ENCODE results near the gene GPR107.

Gene GPR107

DNA sequence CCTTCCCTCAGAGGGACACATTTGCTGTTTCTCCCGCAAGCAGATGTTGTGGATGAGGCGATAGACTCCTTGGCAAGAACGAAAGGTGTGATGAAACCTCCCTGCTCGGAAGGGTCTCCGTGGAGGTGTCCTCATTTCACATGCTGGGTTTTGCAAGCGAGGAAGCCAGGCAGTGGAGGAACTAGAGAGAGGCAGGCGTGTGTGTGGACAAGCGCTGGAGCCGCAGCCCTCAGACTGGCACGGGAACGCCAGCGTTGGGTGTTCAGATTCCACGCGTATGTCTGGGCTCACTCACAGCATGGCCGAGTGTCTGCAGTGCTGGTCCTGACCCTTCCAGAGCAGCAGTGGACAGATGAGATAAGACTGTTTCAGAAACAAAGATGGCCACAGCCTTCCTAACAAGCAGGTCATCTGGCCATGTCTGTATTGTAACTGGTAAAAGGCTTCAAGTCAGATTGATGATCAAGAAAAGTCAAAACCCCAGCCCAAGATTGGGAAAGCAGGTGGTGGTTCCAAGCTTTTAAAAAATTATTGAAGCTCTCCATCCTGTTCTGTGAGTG lies 83.5 kb downstream of the GPR107 start:
- no peak for DNase-seq (ENCODE audit: low read depth)

DNA sequence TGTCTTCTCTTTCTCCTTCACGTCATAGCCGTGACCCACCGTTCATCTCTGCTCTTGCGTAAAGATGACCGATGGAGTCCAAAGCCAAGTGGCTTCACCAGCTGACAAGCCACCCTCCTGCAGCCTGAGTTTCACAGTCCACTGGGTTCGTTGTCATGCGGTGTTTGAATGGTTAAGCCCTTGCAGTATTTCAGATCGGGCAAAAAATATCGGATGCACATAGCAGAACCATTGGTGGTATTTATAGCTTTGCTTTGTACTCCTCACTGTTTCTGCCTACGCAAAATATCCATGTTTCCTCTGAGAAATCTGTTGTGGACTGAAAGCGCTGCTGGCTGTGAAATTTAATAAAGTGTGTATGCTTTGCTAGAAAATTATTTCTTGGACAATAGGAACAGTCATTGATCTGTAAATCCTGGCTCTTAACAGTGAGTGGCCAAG lies 84.0 kb downstream of the GPR107 start:
- DNase-seq (ENCODE audit: low read depth) = no peak

DNA sequence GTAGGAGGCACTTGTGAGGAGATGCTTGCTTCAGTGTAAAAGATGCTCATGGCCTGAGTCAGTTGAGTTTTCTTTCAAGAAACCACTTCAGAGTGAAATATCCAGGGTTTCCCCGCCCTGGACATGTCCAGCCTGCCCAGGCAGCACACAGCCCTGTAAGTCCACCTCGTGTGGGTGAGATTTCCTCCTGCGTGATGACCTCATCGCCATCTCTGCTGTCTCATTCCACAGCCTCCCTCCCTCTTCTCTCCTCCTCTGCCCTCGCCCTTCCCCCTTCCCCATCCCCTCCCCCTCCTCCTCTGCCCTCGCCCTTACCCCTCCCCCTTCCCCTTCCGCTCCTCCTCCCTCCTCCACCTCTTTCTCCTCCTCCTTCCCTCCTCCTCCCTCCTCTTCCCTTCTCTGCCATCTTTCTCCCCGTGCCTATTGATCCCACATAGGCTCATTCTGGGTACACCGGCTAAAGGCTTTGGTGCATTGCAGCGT lies 84.5 kb downstream of the GPR107 start:
- DNase-seq (ENCODE audit: low read depth) = no peak

DNA sequence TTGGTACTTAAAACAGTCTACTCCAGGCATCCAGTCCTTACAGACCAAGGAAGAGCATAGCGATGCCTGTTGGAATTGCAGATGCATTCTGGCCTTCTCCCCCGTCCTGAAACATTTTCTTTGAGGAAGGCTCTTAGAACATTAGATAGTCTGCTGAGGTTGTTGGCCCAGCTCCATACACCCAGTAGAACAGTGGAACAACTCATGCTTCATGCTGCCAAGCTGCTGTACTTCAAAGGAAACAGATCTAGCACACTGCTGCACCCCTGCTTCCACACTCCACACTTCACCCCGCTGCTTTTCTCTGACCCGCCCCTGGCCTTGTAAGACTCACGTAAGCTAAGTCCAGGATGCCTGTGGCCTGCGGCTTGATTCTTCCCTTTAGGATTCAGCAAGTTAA lies 85.1 kb downstream of the GPR107 start:
- DNase-seq (ENCODE audit: low read depth) = no peak

DNA sequence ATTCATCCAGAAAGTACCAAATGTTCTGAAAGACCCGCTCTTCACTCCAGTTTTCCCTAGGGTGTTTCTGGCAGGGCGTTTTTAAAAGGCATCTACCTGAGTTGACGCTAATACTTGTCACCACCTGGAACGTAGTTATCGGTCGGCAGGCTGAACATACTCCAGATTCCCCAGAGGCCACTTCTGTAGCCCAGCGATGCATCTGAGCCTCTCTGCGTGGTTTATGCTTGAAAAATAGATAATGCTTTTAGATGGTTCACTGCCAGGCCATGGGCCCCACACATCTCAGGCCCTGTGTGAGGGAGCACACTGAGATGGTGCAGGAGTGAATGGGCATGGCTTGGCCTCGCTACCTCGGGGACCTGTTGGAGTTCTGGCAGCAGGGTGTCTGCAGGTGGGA lies 85.5 kb downstream of the GPR107 start:
- no peak for DNase-seq (ENCODE audit: low read depth)

DNA sequence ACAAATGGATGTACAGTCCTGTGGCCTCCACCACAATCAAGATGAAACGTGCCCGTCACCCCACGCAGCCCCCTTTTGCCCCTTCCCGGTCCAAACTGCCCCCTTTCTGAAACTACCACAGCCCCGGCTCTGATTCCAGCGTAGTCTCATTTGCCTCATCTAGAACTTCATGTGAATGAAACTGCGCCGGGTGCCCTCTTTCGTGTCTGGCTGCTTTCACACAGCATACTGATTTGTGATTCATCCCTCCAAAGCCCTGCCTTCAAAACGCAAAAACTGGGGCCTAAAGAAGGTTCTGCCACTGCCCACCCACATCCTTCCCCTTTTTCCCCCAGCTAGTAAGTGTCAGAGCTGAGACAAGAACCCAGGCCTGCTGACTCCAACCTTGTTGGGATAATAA lies 87.0 kb downstream of the GPR107 start:
- no peak for DNase-seq (ENCODE audit: low read depth)

DNA sequence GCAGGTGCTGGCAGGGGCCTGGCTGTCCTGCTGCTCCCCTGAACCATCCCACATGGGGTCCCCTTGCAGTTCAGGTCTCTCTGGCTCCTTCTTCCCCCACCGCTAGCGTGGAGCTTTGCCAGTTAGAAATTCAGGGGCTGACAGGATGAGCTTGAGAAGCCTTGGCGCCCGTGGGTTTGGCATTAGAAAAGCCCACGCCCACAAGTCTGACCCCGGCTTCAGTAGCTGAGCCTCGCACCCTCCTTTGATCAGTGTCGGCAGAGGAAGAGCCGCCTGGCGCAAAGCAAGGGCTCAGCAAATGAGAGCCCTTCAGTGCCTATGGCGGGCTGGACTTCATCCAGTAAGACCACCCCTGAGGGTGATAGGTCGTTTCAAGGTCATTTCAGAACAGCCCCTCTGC lies 88.3 kb downstream of the GPR107 start:
- DNase-seq (ENCODE audit: low read depth) = no peak

DNA sequence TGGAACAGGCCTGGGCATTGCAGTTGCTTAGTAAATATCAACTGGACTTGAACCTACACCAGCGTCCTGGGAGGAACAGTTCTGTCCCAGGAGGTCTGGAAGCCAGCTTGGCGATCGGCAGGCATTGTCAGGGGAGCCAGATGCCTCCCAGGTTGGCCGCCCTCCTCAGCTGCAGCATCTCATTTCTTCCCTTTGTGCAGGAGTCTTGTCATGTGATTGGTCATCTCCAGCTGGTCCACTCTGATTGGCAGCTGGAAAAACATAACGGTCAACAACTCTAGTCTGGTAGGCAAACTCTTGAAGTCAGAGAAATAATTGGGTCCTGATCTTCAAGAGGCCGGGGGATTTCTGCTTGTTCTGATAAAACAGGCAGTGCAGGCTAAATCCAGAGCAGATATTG lies 88.9 kb downstream of the GPR107 start:
- DNase-seq (ENCODE audit: low read depth) = no peak

DNA sequence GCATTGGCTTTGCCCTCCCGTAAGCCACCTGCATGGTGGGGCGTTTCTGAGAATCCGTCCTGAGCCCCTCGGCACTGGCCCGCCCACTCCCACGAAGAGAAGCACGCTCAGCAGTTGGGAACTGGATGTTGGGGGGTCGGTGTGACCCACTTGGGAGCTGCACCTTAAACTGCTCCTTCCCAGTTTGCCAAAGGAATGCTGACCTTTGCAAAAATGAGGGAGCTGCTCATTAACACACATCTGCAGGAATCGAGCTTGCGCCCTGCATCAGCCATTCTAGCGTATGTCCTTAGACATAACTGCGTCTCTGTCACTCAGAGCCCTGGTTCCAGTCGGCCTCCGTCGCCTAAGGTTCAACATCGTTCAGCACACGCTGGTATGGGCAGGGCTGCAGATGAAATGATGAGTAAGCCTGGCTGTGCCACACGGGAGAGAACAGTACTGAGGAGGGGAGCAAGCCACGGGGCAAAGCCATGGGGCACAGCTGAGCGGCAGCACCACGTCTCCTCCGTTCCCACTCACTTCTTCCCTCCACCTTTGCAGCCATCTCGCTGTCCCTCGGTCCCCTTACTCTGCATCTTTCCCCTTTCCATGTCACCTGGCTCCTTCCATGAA lies 89.7 kb downstream of the GPR107 start:
- DNase-seq (ENCODE audit: low read depth) = no peak

DNA sequence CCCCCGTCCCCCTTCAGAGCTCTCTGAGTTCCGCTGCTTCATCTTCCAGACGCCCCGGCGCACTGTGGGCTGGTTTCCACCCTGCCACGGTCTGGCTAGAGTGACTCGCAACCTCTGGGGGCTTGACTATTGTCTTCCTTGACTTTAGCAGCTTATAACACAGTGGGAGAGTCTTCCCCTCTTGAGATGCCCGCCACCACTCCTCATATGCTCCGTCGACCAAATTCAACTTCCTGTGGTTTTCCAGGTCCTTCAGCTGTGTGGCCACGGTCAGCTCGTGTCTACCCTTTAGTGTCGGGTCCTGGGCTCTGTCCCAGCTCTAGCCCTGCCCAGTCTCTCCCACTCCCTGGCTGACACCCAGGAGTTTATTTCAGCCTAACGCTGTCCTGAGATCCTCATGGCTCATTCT lies 90.3 kb downstream of the GPR107 start:
- no peak for DNase-seq (ENCODE audit: low read depth)

DNA sequence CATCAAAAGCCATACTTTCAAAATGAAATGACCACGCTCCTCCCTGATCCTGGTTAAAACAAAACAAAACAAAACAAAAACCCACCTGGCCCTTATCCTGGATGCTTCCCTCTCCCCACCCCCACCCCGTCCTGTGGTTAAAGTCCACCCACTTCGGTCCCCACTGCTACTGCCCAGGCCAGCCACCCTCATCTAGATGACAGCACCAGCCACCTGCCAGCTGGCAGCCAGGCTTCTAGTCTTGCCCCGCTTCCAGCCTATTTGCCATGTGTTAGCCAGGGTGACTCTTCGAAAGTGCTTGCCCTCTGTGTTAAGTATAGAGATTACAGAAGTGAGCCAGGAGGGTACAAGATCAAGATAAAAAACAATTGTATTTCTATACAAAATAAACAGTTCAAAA lies 91.0 kb downstream of the GPR107 start:
- DNase-seq (ENCODE audit: low read depth) = no peak

DNA sequence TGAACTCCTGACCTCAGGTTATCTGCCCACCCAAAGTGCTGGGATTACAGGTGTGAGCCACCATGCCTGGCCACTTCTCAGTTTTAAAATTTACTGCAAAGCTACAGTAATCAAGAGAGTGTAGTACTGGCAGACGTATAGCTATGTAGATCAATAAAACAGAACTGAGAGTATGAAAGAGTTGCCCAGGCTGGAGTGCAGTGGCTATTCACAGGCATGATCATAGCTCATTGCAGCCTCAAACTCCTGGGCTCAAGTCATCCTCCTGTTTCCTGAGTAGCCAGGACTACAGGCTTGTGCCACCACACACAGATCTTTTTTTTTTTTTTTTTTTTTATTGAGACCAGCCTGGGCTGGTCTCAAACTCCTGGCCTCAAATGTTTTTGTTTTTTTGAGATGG lies 92.0 kb downstream of the GPR107 start:
- DNase-seq (ENCODE audit: low read depth) = no peak

DNA sequence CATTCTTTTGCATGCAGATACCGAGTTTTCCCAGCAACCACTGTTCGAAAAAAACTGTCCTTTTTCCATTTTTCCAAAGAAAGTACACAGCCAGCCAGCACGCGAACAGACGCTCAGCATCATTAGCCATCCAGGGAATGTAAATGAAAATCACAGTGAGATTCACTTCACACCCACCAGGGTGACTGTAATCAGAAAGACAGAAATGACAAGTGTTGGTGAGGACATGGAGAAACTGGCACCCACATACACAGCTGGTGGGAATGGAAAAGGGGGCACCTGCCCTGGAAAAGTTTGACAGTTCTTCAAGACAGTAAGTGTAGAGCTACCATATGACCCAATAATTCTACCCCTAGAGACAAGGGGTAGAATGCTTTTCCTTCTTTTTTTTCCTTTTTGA lies 93.5 kb downstream of the GPR107 start:
- no peak for DNase-seq (ENCODE audit: low read depth)

DNA sequence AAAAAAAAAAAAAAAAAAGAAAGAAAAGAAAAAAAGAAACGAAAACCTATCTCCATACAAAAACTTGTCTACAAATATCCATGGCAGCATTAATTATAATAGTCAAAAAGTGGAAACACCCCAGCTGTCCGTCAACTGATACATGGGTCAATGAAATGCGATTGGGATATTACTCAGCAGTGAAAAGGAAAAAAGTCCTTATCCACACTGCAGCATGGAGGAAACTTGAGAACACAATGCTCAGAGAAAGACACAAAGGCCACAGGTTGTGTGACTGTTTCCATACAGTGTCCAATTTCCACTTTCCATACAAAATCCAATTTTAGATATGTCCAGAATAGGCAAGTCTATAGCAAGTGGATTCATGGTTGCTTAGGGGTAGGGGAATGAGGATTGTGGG lies 94.2 kb downstream of the GPR107 start:
- no peak for DNase-seq (ENCODE audit: low read depth)

DNA sequence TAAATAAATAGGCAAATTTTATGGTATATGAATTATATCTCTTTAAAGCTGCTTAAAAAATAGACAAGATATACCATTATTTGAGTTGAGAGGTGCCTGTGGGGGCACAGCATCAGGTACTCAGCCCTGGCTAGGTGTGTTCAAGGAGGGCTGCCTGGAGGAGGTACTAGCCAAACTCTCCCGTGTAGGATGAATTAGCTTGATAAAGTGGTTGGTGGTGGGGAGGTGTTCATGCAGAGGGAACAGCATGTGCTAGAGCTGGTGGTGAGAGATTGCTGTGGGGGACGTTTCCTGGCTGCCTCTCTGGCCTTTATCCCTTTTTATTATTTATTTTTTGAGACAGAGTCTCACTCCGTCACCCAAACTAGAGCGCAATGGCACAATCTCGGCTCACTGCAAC lies 95.3 kb downstream of the GPR107 start:
- DNase-seq (ENCODE audit: low read depth) = no peak

DNA sequence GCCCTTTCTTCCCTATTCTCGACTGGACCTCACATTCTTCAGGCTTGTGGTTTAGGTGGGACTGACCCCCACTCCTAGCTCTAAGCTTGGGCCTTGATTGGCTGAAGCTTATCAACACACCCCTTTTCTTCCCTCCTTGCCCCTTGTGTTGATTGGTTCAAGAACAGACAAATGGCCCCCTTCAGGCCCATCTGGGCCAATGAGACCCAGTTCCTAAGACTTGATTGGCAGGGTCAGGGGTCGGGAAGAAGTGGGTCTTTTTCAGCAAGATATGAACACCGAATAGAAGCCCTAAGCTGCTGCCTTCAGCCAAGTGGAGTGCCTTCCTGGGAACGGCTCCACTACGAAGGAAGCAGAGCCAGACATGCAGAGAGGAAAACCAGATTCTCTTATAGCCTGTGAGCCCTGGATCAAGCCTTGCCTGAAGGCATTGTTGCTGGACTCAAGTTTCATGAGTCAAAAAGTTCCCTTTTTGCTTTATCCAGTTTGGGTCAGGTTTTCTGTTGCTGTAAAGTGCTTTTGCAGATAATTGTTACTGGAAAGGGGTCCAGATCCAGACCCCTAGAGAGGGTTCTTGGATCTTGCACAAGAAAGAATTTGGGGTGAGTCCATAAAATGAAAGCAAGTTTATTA lies 96.1 kb downstream of the GPR107 start:
- DNase-seq (ENCODE audit: low read depth) = no peak

DNA sequence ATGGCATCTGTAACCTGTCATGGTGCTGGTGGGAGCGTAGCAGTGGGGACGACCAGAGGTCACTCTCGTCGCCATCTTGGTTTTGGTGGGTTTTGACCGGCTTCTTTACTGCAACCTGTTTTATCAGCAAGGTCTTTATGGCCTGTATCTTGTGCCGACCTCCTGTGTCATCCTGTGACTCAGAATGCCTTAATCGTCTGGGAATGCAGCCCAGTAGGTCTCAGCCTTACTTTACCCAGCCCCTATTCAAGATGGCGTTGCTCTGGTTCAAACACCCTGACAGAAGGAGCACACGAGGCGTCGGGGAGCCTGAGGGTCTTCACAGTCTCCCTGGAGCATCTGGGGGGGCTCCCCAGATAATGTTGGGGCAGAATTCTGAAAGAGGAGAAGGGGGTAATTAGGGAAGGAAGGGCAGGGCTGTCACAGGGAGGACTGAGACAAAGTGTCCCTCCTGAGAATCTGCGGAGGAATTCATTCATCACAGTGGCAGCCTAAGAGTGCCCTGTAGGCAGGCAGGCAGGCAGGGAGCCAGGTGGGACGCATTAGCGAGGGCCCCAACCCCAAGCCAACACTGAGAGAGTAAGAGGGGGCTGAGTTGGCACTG lies 97.2 kb downstream of the GPR107 start:
- no peak for DNase-seq (ENCODE audit: low read depth)

DNA sequence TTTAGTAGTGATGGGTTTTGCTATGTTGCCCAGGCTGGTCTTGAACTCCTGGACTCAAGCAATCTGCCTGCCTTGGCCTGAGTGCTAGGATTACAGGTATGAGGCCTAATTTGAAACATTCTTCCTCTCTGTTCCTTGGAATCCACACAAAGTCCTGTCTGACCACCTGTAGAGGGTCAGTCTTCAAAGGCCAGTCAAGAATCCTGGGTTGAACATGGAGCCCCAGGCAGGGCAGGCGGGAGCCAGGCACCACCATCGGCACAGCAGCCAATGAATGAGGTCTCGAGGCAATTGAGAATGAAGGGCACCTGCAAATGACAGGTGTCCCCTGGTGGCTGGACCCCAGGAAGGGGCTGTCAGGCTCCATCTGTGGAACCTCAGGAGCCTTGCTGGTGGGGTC lies 101.1 kb downstream of the GPR107 start:
- no peak for DNase-seq (ENCODE audit: low read depth)

DNA sequence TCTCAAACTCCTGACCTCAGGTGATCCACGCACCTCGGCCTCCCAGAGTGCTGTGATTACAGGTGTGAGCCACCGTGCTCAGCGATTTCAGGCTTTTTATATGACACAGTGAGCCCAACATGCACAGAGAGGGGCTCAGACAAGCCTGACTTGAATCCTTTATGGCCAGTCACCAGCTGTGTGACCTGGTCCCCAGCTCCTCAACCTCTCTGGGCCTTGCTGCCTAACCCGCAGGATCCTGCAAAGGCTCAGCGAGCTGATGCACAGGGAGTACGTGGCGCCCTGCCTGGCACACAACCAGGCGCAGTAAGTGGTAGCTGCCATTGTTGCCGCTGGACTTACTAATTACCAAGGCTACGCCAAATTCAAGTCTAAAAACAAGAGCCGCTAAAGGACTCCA lies 101.9 kb downstream of the GPR107 start:
- no peak for DNase-seq (ENCODE audit: low read depth)

DNA sequence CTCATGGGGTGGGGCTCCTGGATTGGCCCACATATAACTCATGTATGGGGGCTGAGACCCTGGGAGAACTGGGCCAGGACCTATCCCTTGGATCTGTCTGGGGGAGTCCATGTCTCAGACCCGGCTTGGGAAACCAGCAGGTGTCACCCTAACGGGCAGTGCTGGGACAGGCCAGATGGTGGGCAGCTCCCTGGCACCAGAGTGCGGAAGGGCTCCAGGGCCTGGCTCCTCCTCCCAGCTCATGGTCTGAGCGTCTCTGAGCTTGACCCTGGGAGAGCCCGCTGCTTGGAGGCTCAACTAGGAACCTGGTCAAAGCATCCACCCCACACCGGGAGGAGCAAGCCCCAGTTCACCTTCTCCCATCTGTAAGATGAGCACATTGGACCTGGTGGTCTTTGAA lies 103.0 kb downstream of the GPR107 start:
- no peak for DNase-seq (ENCODE audit: low read depth)

DNA sequence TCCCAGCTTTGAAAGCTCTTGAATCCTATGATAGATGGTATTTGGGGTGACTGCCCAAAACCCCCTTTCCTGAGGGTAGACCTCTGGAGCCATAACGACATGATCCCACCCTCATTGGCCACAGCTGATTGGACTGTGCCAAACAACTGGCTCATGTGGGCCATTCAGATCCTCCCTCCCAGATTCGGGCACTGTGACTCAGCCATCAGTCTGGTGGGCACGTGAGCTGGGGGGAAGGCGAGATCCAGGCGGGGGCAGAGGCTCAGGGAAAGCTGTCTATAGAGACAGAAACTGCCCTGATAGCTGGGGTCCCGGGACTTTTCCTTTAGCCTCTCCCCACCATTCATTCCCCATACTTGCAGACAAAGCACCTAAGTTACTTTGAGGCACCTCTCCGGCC lies 103.4 kb downstream of the GPR107 start:
- DNase-seq (ENCODE audit: low read depth) = no peak

DNA sequence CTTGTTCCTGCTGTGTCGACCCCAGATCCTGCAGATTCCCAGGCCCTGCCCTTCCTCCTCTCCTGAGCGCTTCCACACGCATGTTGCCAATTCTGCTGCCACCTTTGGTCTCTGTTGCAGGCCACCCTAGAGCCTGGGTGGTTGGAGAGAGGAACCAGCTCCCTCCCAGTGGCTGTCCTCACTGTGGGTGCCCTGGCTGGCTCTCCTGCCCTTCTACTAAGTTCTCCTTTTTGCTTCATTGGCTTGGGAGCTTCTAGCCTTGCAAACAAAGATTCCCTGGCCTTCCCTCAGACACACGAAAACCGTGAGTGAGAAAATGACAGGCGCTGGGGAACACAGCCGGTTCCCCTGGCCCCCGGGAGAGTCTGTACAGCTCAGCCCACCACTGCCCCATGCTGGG lies 104.3 kb downstream of the GPR107 start:
- no peak for DNase-seq (ENCODE audit: low read depth)

DNA sequence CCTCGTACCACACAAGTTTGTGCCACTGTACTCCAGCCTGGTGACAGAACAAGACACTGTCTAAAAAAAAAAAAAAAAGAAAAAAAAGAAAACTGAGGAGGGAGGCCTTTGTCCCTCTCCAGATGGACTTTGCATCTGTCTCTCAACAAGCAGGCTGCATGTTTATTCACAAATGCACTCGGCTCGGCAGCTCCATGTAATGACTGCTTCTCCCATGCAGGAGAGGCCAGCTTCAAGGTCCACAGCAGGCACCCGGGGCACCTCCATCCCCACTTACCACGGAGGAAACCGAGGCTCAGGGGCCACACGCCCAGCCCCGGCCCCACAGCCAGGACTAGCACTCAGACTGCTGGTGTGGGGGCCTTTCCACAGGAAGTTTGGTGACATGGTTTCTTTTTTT lies 105.4 kb downstream of the GPR107 start:
- no peak for DNase-seq (ENCODE audit: low read depth)

Measured in T-helper 22 cell (primary cell).